Measurements from ENCODE around the gene UGT1A7. TPM values are rescaled to one million over a fixed set of nuclear protein-coding genes. Genes with fewer than 3 reads are reported as not detected.

UGT1A7 gene
- total RNA-seq, 4 donors from 2014 or later, result 4.6 TPM; not detected in 3

- no peak overlapping the region for H3K4me3 ChIP-seq
- H3K4me1 ChIP-seq, result no peaks in the 10 kb centered on the region
- H3K27me3 ChIP-seq, result peaks cover 20% of the 10 kb centered on the region
- no peaks in the 10 kb centered on the region for H3K9me3 ChIP-seq
- WGBS, 2 donors (ENCODE audit: low coverage in 1 of 2), result 87 to 91% methylated on average over 9 of the region's 9 CpGs
- H3K27ac ChIP-seq, result no peak overlapping the region
- no peaks in the 10 kb centered on the region for H3K36me3 ChIP-seq
- ATAC-seq, result no peak
- TF ChIP-seq POLR2AphosphoS5 (IDR thresholded peaks at IDR 0.05) (no peak), POLR2A (IDR thresholded peaks at IDR 0.05) (no peak), EP300 (IDR thresholded peaks at IDR 0.05) (no peak)
- TF ChIP-seq, protein P1, sequence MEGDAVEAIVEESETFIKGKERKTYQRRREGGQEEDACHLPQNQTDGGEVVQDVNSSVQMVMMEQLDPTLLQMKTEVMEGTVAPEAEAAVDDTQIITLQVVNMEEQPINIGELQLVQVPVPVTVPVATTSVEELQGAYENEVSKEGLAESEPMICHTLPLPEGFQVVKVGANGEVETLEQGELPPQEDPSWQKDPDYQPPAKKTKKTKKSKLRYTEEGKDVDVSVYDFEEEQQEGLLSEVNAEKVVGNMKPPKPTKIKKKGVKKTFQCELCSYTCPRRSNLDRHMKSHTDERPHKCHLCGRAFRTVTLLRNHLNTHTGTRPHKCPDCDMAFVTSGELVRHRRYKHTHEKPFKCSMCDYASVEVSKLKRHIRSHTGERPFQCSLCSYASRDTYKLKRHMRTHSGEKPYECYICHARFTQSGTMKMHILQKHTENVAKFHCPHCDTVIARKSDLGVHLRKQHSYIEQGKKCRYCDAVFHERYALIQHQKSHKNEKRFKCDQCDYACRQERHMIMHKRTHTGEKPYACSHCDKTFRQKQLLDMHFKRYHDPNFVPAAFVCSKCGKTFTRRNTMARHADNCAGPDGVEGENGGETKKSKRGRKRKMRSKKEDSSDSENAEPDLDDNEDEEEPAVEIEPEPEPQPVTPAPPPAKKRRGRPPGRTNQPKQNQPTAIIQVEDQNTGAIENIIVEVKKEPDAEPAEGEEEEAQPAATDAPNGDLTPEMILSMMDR (IDR thresholded peaks at IDR 0.05), result no peak
Measured at GRCh38 chr2:233769260-233769659, 87.6 kb downstream of the UGT1A7 start.

DNA sequence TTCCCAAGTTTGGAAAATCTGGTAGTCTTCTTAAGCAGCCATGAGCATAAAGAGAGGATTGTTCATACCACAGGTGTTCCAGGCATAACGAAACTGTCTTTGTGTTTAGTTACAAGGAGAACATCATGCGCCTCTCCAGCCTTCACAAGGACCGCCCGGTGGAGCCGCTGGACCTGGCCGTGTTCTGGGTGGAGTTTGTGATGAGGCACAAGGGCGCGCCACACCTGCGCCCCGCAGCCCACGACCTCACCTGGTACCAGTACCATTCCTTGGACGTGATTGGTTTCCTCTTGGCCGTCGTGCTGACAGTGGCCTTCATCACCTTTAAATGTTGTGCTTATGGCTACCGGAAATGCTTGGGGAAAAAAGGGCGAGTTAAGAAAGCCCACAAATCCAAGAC lies 90.5 kb downstream of the UGT1A7 start:
- no peaks in the 10 kb centered on the region for H3K36me3 ChIP-seq
- H3K9me3 ChIP-seq, result peaks cover 0 to 15% (median 0%) of the 10 kb centered on the region in 3 donors
- no peak for ATAC-seq
- H3K27ac ChIP-seq, result no peak overlapping the region
- H3K4me3 ChIP-seq, result no peak overlapping the region
- 50 to 69% methylated on average over 1 to 2 of the region's 16 CpGs for WGBS, 2 donors (ENCODE audit: low coverage in 1 of 2)
- no peaks in the 10 kb centered on the region for H3K4me1 ChIP-seq
- TF ChIP-seq POLR2A (IDR thresholded peaks at IDR 0.05) (no peak), EP300 (IDR thresholded peaks at IDR 0.05) (no peak), POLR2AphosphoS5 (IDR thresholded peaks at IDR 0.05) (no peak)
- TF ChIP-seq, protein P1 (IDR thresholded peaks at IDR 0.05), result no peak
- H3K27me3 ChIP-seq, result peaks cover 13% of the 10 kb centered on the region

- ATAC-seq, result no peak
- no peak for TF ChIP-seq EP300 (IDR thresholded peaks at IDR 0.05)
- TF ChIP-seq POLR2AphosphoS5 (IDR thresholded peaks at IDR 0.05), result no peak
- TF ChIP-seq POLR2A (IDR thresholded peaks at IDR 0.05), result no peak
- TF ChIP-seq, protein P1 (IDR thresholded peaks at IDR 0.05), result no peak
- Histone ChIP-seq H3K27ac (no peak overlapping the region), H3K27me3 (peaks cover 17% of the 10 kb centered on the region), H3K9me3 (peaks cover 0 to 19% (median 0%) of the 10 kb centered on the region in 3 donors), H3K4me1 (no peaks in the 10 kb centered on the region), H3K4me3 (no peak overlapping the region), H3K36me3 (no peaks in the 10 kb centered on the region)
- 65 to 66% methylated on average over 5 of the region's 5 CpGs for WGBS, 2 donors (ENCODE audit: low coverage in 1 of 2)
Measured at GRCh38 chr2:233772583-233772982, 90.9 kb downstream of the UGT1A7 start.

GRCh38 chr2:233773854-233774253 lies 92.2 kb downstream of the UGT1A7 start:
- no peak for TF ChIP-seq POLR2AphosphoS5 (IDR thresholded peaks at IDR 0.05)
- TF ChIP-seq EP300 (IDR thresholded peaks at IDR 0.05), result no peak
- TF ChIP-seq POLR2A (IDR thresholded peaks at IDR 0.05), result no peak
- TF ChIP-seq, protein P1 (IDR thresholded peaks at IDR 0.05), result no peak
- ATAC-seq, result no peak
- Histone ChIP-seq H3K9me3 (peaks cover 0 to 26% (median 0%) of the 10 kb centered on the region in 3 donors), H3K4me3 (no peak overlapping the region), H3K4me1 (no peaks in the 10 kb centered on the region), H3K36me3 (no peaks in the 10 kb centered on the region), H3K27me3 (peaks cover 17% of the 10 kb centered on the region), H3K27ac (no peak overlapping the region)
- 70 to 88% methylated on average over 2 to 5 of the region's 5 CpGs for WGBS, 2 donors (ENCODE audit: low coverage in 1 of 2)

GRCh38 chr2:233775414-233775813 lies 93.7 kb downstream of the UGT1A7 start:
- TF ChIP-seq EP300 (IDR thresholded peaks at IDR 0.05) (no peak), POLR2AphosphoS5 (IDR thresholded peaks at IDR 0.05) (no peak)
- Histone ChIP-seq H3K36me3 (no peaks in the 10 kb centered on the region), H3K4me3 (no peak overlapping the region), H3K4me1 (no peaks in the 10 kb centered on the region), H3K27ac (no peak overlapping the region), H3K9me3 (peaks cover 0 to 26% (median 0%) of the 10 kb centered on the region in 3 donors), H3K27me3 (peaks cover 25% of the 10 kb centered on the region)
- 100% methylated on average over 1 of the region's 6 CpGs; no CpG with 5 or more reads in 1 of the 2 donors for WGBS, 2 donors (ENCODE audit: low coverage in 1 of 2)
- no peak for ATAC-seq
